ENCODE data around the gene RFPL4AL1.

Gene RFPL4AL1

DNA sequence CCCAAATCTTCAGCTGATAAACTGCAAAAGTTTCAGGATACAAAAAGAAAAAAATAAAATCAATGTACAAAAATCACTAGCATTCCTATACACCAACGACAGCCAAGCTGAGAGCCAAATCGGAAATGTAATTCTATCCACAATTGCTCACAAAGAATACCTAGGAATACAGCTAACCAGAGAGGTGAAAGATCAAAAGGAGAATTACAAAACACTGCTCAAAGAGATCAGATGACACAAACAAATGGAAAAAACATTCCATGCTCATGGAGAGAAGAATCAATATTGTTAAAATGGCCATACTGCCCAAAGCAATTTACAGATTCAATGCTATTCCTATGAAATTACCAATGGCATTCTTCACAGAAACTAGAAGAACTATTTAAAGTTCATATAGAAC is 33.4 kb downstream of the RFPL4AL1 start:
- no peak overlapping the region for H3K4me3 ChIP-seq (ENCODE audit: control insufficient read depth, low read depth, low read length)
- no peak for DNase-seq (ENCODE audit: low read depth)
- TF ChIP-seq, protein P1, sequence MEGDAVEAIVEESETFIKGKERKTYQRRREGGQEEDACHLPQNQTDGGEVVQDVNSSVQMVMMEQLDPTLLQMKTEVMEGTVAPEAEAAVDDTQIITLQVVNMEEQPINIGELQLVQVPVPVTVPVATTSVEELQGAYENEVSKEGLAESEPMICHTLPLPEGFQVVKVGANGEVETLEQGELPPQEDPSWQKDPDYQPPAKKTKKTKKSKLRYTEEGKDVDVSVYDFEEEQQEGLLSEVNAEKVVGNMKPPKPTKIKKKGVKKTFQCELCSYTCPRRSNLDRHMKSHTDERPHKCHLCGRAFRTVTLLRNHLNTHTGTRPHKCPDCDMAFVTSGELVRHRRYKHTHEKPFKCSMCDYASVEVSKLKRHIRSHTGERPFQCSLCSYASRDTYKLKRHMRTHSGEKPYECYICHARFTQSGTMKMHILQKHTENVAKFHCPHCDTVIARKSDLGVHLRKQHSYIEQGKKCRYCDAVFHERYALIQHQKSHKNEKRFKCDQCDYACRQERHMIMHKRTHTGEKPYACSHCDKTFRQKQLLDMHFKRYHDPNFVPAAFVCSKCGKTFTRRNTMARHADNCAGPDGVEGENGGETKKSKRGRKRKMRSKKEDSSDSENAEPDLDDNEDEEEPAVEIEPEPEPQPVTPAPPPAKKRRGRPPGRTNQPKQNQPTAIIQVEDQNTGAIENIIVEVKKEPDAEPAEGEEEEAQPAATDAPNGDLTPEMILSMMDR (IDR thresholded peaks at IDR 0.05; ENCODE audit: control insufficient read depth, insufficient read depth, low read depth, low read length, missing control alignments), result no peak

DNA sequence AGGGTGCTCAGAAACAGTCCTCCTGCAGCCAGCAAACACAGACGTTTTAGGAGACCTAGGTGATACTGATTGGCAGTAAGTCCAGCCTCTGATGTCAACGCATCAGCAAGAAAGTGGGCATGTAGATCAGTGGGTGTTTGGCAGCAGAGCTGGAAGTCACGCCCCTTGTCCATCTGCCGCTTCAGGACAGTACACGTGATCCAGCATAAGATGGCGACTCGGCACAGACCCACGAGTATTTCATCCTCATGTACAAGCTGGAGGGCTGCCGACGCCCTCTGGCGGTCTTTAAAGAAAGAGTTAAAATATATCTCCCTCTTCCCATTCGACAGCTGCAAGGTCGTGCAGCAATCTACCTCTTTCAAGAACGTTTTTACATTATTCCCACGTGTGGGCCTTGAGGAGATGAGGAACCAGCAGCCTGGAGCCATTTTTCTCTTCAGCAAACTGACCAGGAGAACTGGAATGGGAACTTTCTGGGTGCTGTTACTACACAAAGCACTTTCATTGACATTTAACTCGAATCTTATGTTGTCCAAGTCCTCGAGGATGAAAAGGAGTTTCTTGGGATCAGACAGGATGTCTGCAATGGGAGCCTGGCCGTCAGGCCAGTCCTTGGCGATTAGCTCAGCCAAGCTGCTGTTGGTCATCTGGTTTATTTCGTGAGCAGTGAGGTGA is 40.6 kb downstream of the RFPL4AL1 start:
- peak; percentile 35 for DNase-seq (ENCODE audit: low read depth)
- TF ChIP-seq, protein P1 (IDR thresholded peaks at IDR 0.05; ENCODE audit: control insufficient read depth, insufficient read depth, low read depth, low read length, missing control alignments), result peak; percentile 56
- no peak overlapping the region for H3K4me3 ChIP-seq (ENCODE audit: control insufficient read depth, low read depth, low read length)

DNA sequence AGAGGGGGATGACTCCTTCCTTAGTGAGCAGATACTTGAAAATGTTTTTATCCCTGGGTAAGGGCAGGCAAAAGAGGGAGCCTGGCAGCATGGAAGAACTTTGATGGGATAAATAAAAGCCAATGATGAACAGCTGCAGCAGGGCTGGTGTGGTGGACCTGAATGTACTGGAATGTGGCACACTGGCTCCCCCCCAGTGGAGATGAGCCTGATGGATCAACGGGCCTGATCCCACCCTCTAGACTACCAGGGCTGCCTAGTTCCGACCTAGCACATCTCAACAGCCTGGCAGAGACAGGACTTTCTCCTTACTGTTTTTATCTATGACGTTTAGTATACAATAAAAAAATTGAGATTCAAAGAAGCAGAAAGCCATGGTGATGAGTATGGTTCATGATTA is 42.4 kb downstream of the RFPL4AL1 start:
- DNase-seq (ENCODE audit: low read depth), result no peak
- TF ChIP-seq, protein P1 (IDR thresholded peaks at IDR 0.05; ENCODE audit: control insufficient read depth, insufficient read depth, low read depth, low read length, missing control alignments), result no peak
- no peak overlapping the region for H3K4me3 ChIP-seq (ENCODE audit: control insufficient read depth, low read depth, low read length)

DNA sequence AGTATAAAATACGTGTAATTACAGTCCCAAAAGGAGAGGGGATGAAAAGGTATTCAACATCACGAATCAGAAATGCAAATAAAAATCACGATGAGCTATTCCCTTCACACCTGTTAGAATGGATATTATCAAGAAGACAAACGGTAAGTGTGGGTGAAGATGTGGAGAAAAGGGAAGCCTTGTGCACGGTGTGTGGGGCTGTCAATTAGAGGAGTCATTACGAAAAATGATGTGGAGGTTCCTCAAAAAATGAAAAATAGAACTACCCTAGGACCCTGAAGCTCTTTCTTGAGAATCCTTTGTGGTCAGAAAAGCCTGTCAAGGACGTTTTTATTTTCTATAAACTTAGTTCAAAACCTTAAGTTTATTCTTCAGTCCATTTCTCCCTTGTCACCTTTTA is 43.5 kb downstream of the RFPL4AL1 start:
- no peak for DNase-seq (ENCODE audit: low read depth)
- TF ChIP-seq, protein P1 (IDR thresholded peaks at IDR 0.05; ENCODE audit: control insufficient read depth, insufficient read depth, low read depth, low read length, missing control alignments), result no peak
- H3K4me3 ChIP-seq (ENCODE audit: control insufficient read depth, low read depth, low read length), result no peak overlapping the region

DNA sequence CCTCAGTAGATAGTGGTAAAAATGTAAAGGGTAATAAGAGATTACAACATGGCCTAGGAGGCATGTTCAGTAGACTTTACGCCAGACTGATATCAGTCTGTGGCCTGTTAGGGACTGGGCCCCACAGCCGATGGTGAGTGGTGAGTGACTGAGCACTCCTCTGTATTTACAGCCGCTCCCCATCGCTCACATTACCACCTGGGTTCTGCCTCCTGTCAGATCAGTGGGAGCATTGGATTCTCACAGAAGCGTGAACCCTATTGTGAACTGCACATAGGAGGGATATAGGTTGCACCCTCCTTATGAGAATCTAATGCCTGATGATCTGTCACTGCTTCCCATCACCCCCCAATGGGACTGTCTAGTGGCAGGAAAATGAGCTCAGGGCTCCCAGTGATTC is 45.0 kb downstream of the RFPL4AL1 start:
- TF ChIP-seq, protein P1 (IDR thresholded peaks at IDR 0.05; ENCODE audit: control insufficient read depth, insufficient read depth, low read depth, low read length, missing control alignments), result no peak
- H3K4me3 ChIP-seq (ENCODE audit: control insufficient read depth, low read depth, low read length), result no peak overlapping the region
- DNase-seq (ENCODE audit: low read depth), result no peak

DNA sequence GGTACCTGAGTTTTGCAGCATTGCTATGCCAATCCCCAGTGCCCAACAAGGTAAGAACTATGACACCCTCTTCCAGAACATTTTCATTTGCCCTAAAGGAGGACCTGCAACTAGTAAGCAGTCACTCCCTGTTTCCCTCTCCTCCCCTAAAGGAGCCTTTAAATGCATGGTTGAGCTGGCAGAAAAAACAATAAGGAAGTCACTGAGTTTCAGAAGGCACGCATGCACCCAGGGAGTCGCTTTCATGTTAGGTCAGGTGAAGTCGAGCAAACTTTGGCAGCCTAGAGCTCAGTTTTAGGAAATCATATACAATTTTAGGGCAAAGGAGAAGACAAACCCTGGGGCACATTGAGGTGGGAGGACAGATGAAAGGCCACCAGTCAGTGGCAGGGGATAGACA is 51.1 kb downstream of the RFPL4AL1 start:
- H3K4me3 ChIP-seq (ENCODE audit: control insufficient read depth, low read depth, low read length), result no peak overlapping the region
- TF ChIP-seq, protein P1 (IDR thresholded peaks at IDR 0.05; ENCODE audit: control insufficient read depth, insufficient read depth, low read depth, low read length, missing control alignments), result no peak
- no peak for DNase-seq (ENCODE audit: low read depth)
